Measurements from ENCODE around the gene FCGR3B.
"Not testable (repeated sequence)": the region's sequence is repeated elsewhere in the genome, so short reads cannot be mapped to it uniquely, and the experiment has no call there.

The FCGR3B gene

GRCh38 chr1:161638251-161638993 lies 7.4 kb upstream of the FCGR3B start:
- DNase-seq (ENCODE audit: low spot score): not testable (repeated sequence)

- not testable (repeated sequence) for DNase-seq (ENCODE audit: low spot score)
These were observed 6.0 kb upstream of the FCGR3B start for GRCh38 chr1:161636976-161637375.

GRCh38 chr1:161636189-161636782 lies 5.3 kb upstream of the FCGR3B start:
- DNase-seq (ENCODE audit: low spot score): not testable (repeated sequence)

- not testable (repeated sequence) for DNase-seq (ENCODE audit: low spot score)
These were observed 4.0 kb upstream of the FCGR3B start for GRCh38 chr1:161634993-161635392.

GRCh38 chr1:161630128-161630742 lies 741 bp downstream of the FCGR3B start:
- DNase-seq (ENCODE audit: low spot score): not testable (repeated sequence)

- not testable (repeated sequence) for DNase-seq (ENCODE audit: low spot score)
These were observed 4.4 kb downstream of the FCGR3B start for GRCh38 chr1:161626445-161627146.

- not testable (repeated sequence) for DNase-seq (ENCODE audit: low spot score)
These were observed 6.4 kb downstream of the FCGR3B start for GRCh38 chr1:161624605-161625004.

GRCh38 chr1:161623401-161624051 lies 7.5 kb downstream of the FCGR3B start:
- DNase-seq (ENCODE audit: low spot score): not testable (repeated sequence)

GRCh38 chr1:161622054-161622453 lies 8.9 kb downstream of the FCGR3B start:
- DNase-seq (ENCODE audit: low spot score): not testable (repeated sequence)

GRCh38 chr1:161621181-161622000 lies 9.6 kb downstream of the FCGR3B start:
- DNase-seq (ENCODE audit: low spot score): peak; percentile 63

GRCh38 chr1:161620399-161620798 lies 10.6 kb downstream of the FCGR3B start:
- DNase-seq (ENCODE audit: low spot score): not testable (repeated sequence)

GRCh38 chr1:161618517-161618916 lies 12.5 kb downstream of the FCGR3B start:
- DNase-seq (ENCODE audit: low spot score): not testable (repeated sequence)

- not testable (repeated sequence) for DNase-seq (ENCODE audit: low spot score)
These were observed 14.6 kb downstream of the FCGR3B start for GRCh38 chr1:161616417-161616816.

GRCh38 chr1:161613142-161613514 lies 17.8 kb downstream of the FCGR3B start:
- DNase-seq (ENCODE audit: low spot score): not testable (repeated sequence)

- peak; percentile 88 for DNase-seq (ENCODE audit: low spot score)
These were observed 18.4 kb downstream of the FCGR3B start for GRCh38 chr1:161612322-161613141.

- DNase-seq (ENCODE audit: low spot score): peak; percentile 4
These were observed 19.1 kb downstream of the FCGR3B start for GRCh38 chr1:161611866-161612321.

- DNase-seq (ENCODE audit: low spot score): not testable (repeated sequence)
These were observed 20.8 kb downstream of the FCGR3B start for GRCh38 chr1:161610198-161610597.

GRCh38 chr1:161606541-161607336 lies 24.2 kb downstream of the FCGR3B start:
- not testable (repeated sequence) for DNase-seq (ENCODE audit: low spot score)
